GM18519 (cell line): ENCODE measurements around the gene NXPH4.

Source experiments
- ATAC-seq: cut with Tn5 transposase; IDR thresholded peaks from one replicate; pipeline ENCODE4 v1.9.1; 2021; ENCODE audit warnings: mild to moderate bottlenecking, moderate library complexity; ENCODE audit not compliant: unreplicated experiment, low FRiP score

The NXPH4 gene

GRCh38 chr12:57262126-57262822, 45.7 kb downstream of the NXPH4 start:
- ATAC-seq = no peak

GRCh38 chr12:57263096-57263495, 46.5 kb downstream of the NXPH4 start:
- no peak for ATAC-seq

GRCh38 chr12:57266681-57267080, 50.1 kb downstream of the NXPH4 start:
- no peak for ATAC-seq

- ATAC-seq = no peak
Measured at GRCh38 chr12:57268264-57268663, 51.7 kb downstream of the NXPH4 start.

- ATAC-seq = no peak
Measured at GRCh38 chr12:57270966-57271470, 54.4 kb downstream of the NXPH4 start.

- no peak for ATAC-seq
Measured at GRCh38 chr12:57272337-57273151, 56.0 kb downstream of the NXPH4 start.

GRCh38 chr12:57273516-57273915, 56.9 kb downstream of the NXPH4 start:
- ATAC-seq = no peak
